Neutrophil (primary cell): ENCODE data around the gene STXBP4.

ENCODE experiments used
- H3K27ac ChIP-seq: fragments of 200-600 bp; sonication (generic); 2 replicates; pipeline ENCODE4 v1.5.1; 2016; ENCODE audit warnings: mild to moderate bottlenecking, moderate library complexity
- H3K27me3 ChIP-seq: fragments of 200-600 bp; sonication (generic); 2 replicates; pipeline ENCODE4 v1.6.0; 2016; ENCODE audit warnings: mild to moderate bottlenecking
- H3K36me3 ChIP-seq: fragments of 200-600 bp; sonication (generic); 2 replicates; pipeline ENCODE4 v1.5.1; 2017
- H3K4me1 ChIP-seq, 2 experiments: fragments of 200-600 bp in 1 of 2; sonication (generic) in 1 of 2; 1 replicate in 1 of 2; 2 replicates in 1 of 2; pipeline versions ENCODE4 v1.5.1 to v1.6.1; 2013 to 2016; ENCODE audit warnings: low read depth in 1 of 2, low read length in 1 of 2, mild to moderate bottlenecking in 1 of 2, moderate library complexity in 1 of 2; ENCODE audit not compliant: control insufficient read depth in 1 of 2, insufficient read depth in 1 of 2
- H3K4me3 ChIP-seq, 2 experiments: fragments of 200-600 bp in 1 of 2; sonication (generic) in 1 of 2; 1 replicate in 1 of 2; 2 replicates in 1 of 2; pipeline ENCODE4 v1.5.1; 2013 to 2016; ENCODE audit warnings: low read depth in 1 of 2, low read length in 1 of 2, mild to moderate bottlenecking in 1 of 2, moderate library complexity in 1 of 2
- H3K9me3 ChIP-seq: fragments of 200-600 bp; sonication (generic); 2 replicates; pipeline ENCODE4 v1.5.1; 2016
- TF ChIP-seq, protein P1 (sequence below): fragments of 200-600 bp; sonication (generic); IDR thresholded peaks from 2 replicates; pipeline ENCODE4 v1.5.1; 2016; ENCODE audit warnings: antibody characterized with exemption

The STXBP4 gene

GRCh38 chr17:55216888-55217287 lies 248.3 kb downstream of the STXBP4 start:
- H3K27ac ChIP-seq: no peak overlapping the region
- TF ChIP-seq, protein P1, sequence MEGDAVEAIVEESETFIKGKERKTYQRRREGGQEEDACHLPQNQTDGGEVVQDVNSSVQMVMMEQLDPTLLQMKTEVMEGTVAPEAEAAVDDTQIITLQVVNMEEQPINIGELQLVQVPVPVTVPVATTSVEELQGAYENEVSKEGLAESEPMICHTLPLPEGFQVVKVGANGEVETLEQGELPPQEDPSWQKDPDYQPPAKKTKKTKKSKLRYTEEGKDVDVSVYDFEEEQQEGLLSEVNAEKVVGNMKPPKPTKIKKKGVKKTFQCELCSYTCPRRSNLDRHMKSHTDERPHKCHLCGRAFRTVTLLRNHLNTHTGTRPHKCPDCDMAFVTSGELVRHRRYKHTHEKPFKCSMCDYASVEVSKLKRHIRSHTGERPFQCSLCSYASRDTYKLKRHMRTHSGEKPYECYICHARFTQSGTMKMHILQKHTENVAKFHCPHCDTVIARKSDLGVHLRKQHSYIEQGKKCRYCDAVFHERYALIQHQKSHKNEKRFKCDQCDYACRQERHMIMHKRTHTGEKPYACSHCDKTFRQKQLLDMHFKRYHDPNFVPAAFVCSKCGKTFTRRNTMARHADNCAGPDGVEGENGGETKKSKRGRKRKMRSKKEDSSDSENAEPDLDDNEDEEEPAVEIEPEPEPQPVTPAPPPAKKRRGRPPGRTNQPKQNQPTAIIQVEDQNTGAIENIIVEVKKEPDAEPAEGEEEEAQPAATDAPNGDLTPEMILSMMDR: no peak
- H3K4me3 ChIP-seq: no peak overlapping the region
- H3K9me3 ChIP-seq: no peaks in the 10 kb centered on the region
- H3K4me1 ChIP-seq: no peaks in the 10 kb centered on the region
- no peaks in the 10 kb centered on the region for H3K36me3 ChIP-seq
- no peaks in the 10 kb centered on the region for H3K27me3 ChIP-seq

GRCh38 chr17:55219459-55219858 lies 250.9 kb downstream of the STXBP4 start:
- TF ChIP-seq, protein P1: no peak
- Histone ChIP-seq H3K4me1 (no peaks in the 10 kb centered on the region), H3K36me3 (no peaks in the 10 kb centered on the region), H3K27ac (no peak overlapping the region), H3K27me3 (no peaks in the 10 kb centered on the region), H3K9me3 (no peaks in the 10 kb centered on the region), H3K4me3 (no peak overlapping the region)

GRCh38 chr17:55219934-55220333 lies 251.4 kb downstream of the STXBP4 start:
- Histone ChIP-seq H3K36me3 (no peaks in the 10 kb centered on the region), H3K27me3 (no peaks in the 10 kb centered on the region), H3K9me3 (no peaks in the 10 kb centered on the region), H3K4me3 (no peak overlapping the region), H3K4me1 (no peaks in the 10 kb centered on the region), H3K27ac (no peak overlapping the region)
- TF ChIP-seq, protein P1: no peak
